ENCODE results near the gene BMPER. TPM values are rescaled to one million over a fixed set of nuclear protein-coding genes. Genes with fewer than 3 reads are reported as not detected.
A peak's percentile ranks its signal among the peaks of the same experiment; 100 is the strongest.

BMPER gene
- total RNA-seq, 4 donors from 2014 or later = 0.65 to 6.5 (median 3.5) TPM

DNA sequence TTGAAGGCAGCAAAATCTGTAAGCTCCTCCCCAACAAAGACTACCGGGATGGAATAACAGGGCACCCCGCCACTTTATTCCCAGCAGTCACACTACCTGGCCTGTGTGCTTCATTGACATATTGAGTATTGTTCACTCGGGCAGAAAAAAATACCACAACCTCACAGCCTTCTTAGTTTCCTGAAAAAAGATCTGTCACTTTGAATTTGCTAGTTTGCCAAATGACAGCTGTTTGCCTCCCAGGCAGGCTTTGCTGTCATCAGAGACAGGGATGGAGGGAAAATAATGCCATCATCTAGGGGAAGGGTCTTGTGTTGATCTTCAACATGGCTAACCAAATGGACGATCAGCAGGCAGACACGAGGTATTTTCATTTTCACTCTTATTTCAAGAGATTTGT is 26.9 kb downstream of the BMPER start:
- intact Hi-C loops (cut with DNase I) = loop anchor here (5.0 to 10.0 kb wide), 2 partner anchors 177 to 690 kb away; no protein-coding TSS in a partner anchor
- no peaks in the 10 kb centered on the region for H3K36me3 ChIP-seq
- 70% methylated on average over 5 of the region's 5 CpGs for WGBS
- no peaks in the 10 kb centered on the region for H3K27me3 ChIP-seq
- peak overlapping the region in 1 of 4 donors; percentile 3 for H3K27ac ChIP-seq (replicated peaks in 1 of 4)
- H3K9me3 ChIP-seq = no peaks in the 10 kb centered on the region
- peak overlapping the region; percentile 28 to 49 (median 36) for H3K4me3 ChIP-seq
- DNase-seq (ENCODE audit: extremely low spot score) = no peak
- no peak for TF ChIP-seq POLR2AphosphoS5 (IDR thresholded peaks at IDR 0.05)
- no peak for TF ChIP-seq EP300 (IDR thresholded peaks at IDR 0.05)
- TF ChIP-seq, protein P1, sequence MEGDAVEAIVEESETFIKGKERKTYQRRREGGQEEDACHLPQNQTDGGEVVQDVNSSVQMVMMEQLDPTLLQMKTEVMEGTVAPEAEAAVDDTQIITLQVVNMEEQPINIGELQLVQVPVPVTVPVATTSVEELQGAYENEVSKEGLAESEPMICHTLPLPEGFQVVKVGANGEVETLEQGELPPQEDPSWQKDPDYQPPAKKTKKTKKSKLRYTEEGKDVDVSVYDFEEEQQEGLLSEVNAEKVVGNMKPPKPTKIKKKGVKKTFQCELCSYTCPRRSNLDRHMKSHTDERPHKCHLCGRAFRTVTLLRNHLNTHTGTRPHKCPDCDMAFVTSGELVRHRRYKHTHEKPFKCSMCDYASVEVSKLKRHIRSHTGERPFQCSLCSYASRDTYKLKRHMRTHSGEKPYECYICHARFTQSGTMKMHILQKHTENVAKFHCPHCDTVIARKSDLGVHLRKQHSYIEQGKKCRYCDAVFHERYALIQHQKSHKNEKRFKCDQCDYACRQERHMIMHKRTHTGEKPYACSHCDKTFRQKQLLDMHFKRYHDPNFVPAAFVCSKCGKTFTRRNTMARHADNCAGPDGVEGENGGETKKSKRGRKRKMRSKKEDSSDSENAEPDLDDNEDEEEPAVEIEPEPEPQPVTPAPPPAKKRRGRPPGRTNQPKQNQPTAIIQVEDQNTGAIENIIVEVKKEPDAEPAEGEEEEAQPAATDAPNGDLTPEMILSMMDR (IDR thresholded peaks at IDR 0.05) = no peak
- TF ChIP-seq POLR2A (IDR thresholded peaks at IDR 0.05; ENCODE audit: low read depth) = no peak
- peaks cover 0 to 16% (median 14%) of the 10 kb centered on the region in 4 donors for H3K4me1 ChIP-seq

DNA sequence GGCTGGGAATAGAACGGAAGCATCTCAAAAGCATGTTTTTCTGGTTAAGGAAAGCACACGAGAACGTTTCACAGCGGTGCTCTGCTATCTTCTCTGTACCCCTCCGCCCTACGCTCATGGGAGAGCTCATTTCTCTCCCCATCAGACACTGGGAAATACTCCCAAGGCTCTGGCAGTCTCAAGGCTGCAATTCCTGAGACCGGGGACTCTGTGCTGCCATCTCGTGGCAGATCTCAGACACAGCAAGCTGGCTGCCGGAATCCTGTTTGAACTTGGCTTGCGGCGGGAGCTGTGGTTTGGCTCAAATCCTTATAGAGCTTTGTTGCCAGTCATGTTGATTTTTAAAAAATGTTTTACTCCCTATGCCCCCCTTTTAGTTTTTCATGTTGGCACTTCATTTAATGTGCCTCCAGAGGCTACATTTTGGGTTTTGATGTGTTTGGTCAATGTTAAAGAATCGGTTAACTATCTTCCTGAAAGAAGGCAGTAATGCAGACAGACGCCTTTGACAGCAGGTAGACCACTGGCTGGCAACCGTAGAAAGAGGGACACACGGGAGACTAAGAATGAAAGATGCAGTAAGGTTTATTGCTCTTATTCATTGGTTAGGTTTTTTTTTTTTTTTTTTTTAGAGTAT is 27.6 kb downstream of the BMPER start:
- H3K27me3 ChIP-seq = no peaks in the 10 kb centered on the region
- no peaks in the 10 kb centered on the region for H3K36me3 ChIP-seq
- intact Hi-C loops (cut with DNase I) = loop anchor here (5.0 to 10.0 kb wide), 2 partner anchors 178 to 691 kb away; no protein-coding TSS in a partner anchor
- no peak for TF ChIP-seq POLR2A (IDR thresholded peaks at IDR 0.05; ENCODE audit: low read depth)
- TF ChIP-seq, protein P1 (IDR thresholded peaks at IDR 0.05) = peak; percentile 90 to 99 (median 98)
- no peak for TF ChIP-seq EP300 (IDR thresholded peaks at IDR 0.05)
- TF ChIP-seq POLR2AphosphoS5 (IDR thresholded peaks at IDR 0.05) = peak in 1 of 2 donors; percentile 53
- H3K4me1 ChIP-seq = peaks cover 0 to 16% (median 14%) of the 10 kb centered on the region in 4 donors
- H3K27ac ChIP-seq (replicated peaks in 1 of 4) = peak overlapping the region in 1 of 4 donors; percentile 3
- H3K9me3 ChIP-seq = no peaks in the 10 kb centered on the region
- DNase-seq (ENCODE audit: extremely low spot score) = peak; percentile 95
- H3K4me3 ChIP-seq = peak overlapping the region; percentile 28 to 49 (median 36)
- 13% methylated on average over 15 of the region's 15 CpGs for WGBS

DNA sequence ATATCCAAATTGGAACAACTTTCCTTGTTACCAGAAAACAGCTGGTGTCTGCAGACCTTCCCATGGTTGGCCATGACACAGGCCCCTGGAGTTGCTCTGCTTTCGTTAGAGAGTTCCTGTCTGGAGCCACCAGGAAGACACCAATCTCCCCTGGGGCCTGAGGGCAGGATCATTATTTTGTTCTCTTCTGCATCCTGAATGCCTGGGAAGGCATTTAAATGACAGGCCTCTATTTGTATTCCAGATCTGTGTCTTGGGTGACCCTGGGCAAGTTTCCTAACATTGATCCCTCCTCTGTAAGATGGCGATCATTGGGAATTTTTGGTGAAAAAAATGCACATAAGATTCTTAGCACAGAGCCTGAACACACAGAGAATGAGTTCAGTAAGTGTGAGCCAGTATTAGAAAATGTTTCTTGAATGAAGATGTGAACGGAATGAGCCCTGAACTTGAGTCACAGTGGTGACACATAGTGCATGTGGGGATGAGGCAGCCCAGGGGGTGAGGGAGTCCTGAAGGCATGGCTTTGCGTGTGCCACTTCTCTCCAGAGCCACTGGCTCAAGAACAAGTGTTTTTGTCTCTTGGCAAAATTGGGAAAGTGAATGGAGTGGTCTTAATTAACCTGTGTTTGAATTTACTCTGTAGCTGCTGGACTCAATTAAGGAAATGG is 28.4 kb downstream of the BMPER start:
- intact Hi-C loops (cut with DNase I) = loop anchor here (5.0 to 10.0 kb wide), 2 partner anchors 179 to 691 kb away; no protein-coding TSS in a partner anchor
- Histone ChIP-seq H3K4me1 (peaks cover 0 to 16% (median 14%) of the 10 kb centered on the region in 4 donors), H3K36me3 (no peaks in the 10 kb centered on the region), H3K4me3 (no peak overlapping the region), H3K9me3 (no peaks in the 10 kb centered on the region), H3K27ac (replicated peaks in 1 of 4) (no peak overlapping the region), H3K27me3 (no peaks in the 10 kb centered on the region)
- TF ChIP-seq EP300 (IDR thresholded peaks at IDR 0.05) (no peak), POLR2AphosphoS5 (IDR thresholded peaks at IDR 0.05) (no peak), POLR2A (IDR thresholded peaks at IDR 0.05; ENCODE audit: low read depth) (no peak)
- TF ChIP-seq, protein P1 (IDR thresholded peaks at IDR 0.05) = no peak
- 80% methylated on average over 4 of the region's 4 CpGs for WGBS
- DNase-seq (ENCODE audit: extremely low spot score) = no peak

DNA sequence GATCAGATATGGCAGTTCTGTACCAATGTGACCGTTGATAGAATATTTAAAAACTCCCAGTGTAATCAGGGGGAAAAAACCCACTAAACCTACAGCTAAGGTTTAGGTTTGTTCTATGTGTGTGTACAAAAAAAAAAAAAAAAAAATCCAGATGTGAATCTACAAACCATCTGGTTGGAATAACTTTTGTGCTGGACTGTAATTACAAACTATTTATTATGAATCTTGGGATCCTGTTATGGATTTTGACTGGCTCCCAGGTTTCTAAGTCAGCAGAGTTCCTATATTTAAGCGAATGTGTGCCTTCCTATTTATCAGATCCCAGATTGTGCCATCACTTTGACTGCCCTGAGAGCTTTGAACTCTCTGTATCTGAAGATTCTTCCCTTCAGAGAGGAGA is 29.1 kb downstream of the BMPER start:
- no peaks in the 10 kb centered on the region for H3K27me3 ChIP-seq
- H3K4me1 ChIP-seq = peaks cover 0 to 16% (median 14%) of the 10 kb centered on the region in 4 donors
- no peak overlapping the region for H3K4me3 ChIP-seq
- intact Hi-C loops (cut with DNase I) = loop anchor here (5.0 to 10.0 kb wide), 2 partner anchors 180 to 692 kb away; no protein-coding TSS in a partner anchor
- WGBS = 98% methylated on average over 2 of the region's 2 CpGs
- no peak overlapping the region for H3K27ac ChIP-seq (replicated peaks in 1 of 4)
- no peaks in the 10 kb centered on the region for H3K9me3 ChIP-seq
- H3K36me3 ChIP-seq = no peaks in the 10 kb centered on the region
- no peak for DNase-seq (ENCODE audit: extremely low spot score)
- TF ChIP-seq EP300 (IDR thresholded peaks at IDR 0.05) (no peak), POLR2AphosphoS5 (IDR thresholded peaks at IDR 0.05) (no peak), POLR2A (IDR thresholded peaks at IDR 0.05; ENCODE audit: low read depth) (no peak)
- TF ChIP-seq, protein P1 (IDR thresholded peaks at IDR 0.05) = no peak

All from esophagus muscularis mucosa (tissue), 4 donors.